Panc1 (cell line): ENCODE measurements around the gene LHFPL3.

Experiments used
- POLR2AphosphoS5 ChIP-seq: IDR thresholded peaks from 2 replicates; pipeline ENCODE4 v1.6.1; 2012; ENCODE audit warnings: mild to moderate bottlenecking, low read depth, low read length, moderate library complexity
- TCF7L2 ChIP-seq: IDR thresholded peaks from 2 replicates; pipeline ENCODE4 v1.6.1; 2011; ENCODE audit warnings: mild to moderate bottlenecking, low read depth, low read length, inconsistent platforms
- TF ChIP-seq, protein P1 (sequence below): fragments of 450-650 bp; IDR thresholded peaks from 2 replicates; pipeline ENCODE4 v1.5.1; 2017; ENCODE audit warnings: mild to moderate bottlenecking

- TF ChIP-seq, protein P1, sequence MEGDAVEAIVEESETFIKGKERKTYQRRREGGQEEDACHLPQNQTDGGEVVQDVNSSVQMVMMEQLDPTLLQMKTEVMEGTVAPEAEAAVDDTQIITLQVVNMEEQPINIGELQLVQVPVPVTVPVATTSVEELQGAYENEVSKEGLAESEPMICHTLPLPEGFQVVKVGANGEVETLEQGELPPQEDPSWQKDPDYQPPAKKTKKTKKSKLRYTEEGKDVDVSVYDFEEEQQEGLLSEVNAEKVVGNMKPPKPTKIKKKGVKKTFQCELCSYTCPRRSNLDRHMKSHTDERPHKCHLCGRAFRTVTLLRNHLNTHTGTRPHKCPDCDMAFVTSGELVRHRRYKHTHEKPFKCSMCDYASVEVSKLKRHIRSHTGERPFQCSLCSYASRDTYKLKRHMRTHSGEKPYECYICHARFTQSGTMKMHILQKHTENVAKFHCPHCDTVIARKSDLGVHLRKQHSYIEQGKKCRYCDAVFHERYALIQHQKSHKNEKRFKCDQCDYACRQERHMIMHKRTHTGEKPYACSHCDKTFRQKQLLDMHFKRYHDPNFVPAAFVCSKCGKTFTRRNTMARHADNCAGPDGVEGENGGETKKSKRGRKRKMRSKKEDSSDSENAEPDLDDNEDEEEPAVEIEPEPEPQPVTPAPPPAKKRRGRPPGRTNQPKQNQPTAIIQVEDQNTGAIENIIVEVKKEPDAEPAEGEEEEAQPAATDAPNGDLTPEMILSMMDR: no peak
- TF ChIP-seq POLR2AphosphoS5 (no peak), TCF7L2 (no peak)
Observed at GRCh38 chr7:104486931-104487330, 158.5 kb downstream of the LHFPL3 start.
